ENCODE measurements around the gene TIGD2.

Gene TIGD2

GRCh38 chr4:89160806-89161205 lies 49.5 kb downstream of the TIGD2 start:
- no peak for DNase-seq (ENCODE audit: low read depth)
- no peak overlapping the region for H3K4me3 ChIP-seq (ENCODE audit: low read depth, low read length)
- no peak for TF ChIP-seq CTCF (conservative IDR thresholded peaks at IDR 0.05; ENCODE audit: low read depth, low read length)

- DNase-seq (ENCODE audit: low read depth) = no peak
- H3K4me3 ChIP-seq (ENCODE audit: low read depth, low read length) = no peak overlapping the region
- no peak for TF ChIP-seq CTCF (conservative IDR thresholded peaks at IDR 0.05; ENCODE audit: low read depth, low read length)
These were observed 50.5 kb downstream of the TIGD2 start for GRCh38 chr4:89161841-89162240.

- no peak for TF ChIP-seq CTCF (conservative IDR thresholded peaks at IDR 0.05; ENCODE audit: low read depth, low read length)
- DNase-seq (ENCODE audit: low read depth) = no peak
These were observed 51.2 kb downstream of the TIGD2 start for GRCh38 chr4:89162496-89162895.

GRCh38 chr4:89162987-89163386 lies 51.7 kb downstream of the TIGD2 start:
- no peak overlapping the region for H3K4me3 ChIP-seq (ENCODE audit: low read depth, low read length)
- DNase-seq (ENCODE audit: low read depth) = no peak
- no peak for TF ChIP-seq CTCF (conservative IDR thresholded peaks at IDR 0.05; ENCODE audit: low read depth, low read length)

More at GRCh38 chr4:89162496-89162895, 51.2 kb downstream of the TIGD2 start:
- no peak overlapping the region for H3K4me3 ChIP-seq (ENCODE audit: low read depth, low read length)

GRCh38 chr4:89164400-89164799 lies 53.1 kb downstream of the TIGD2 start:
- TF ChIP-seq CTCF (conservative IDR thresholded peaks at IDR 0.05; ENCODE audit: low read depth, low read length) = no peak
- no peak for DNase-seq (ENCODE audit: low read depth)

More at GRCh38 chr4:89164400-89164799, 53.1 kb downstream of the TIGD2 start:
- H3K4me3 ChIP-seq (ENCODE audit: low read depth, low read length) = no peak overlapping the region
